ENCODE results near the gene TTLL11.
"Not testable (repeated sequence)": the region's sequence is repeated elsewhere in the genome, so short reads cannot be mapped to it uniquely, and the experiment has no call there.

The TTLL11 gene

GRCh38 chr9:122084026-122084675 is 9.0 kb downstream of the TTLL11 start:
- DNase-seq (ENCODE audit: low read depth in 3 of 3): no peak

DNA sequence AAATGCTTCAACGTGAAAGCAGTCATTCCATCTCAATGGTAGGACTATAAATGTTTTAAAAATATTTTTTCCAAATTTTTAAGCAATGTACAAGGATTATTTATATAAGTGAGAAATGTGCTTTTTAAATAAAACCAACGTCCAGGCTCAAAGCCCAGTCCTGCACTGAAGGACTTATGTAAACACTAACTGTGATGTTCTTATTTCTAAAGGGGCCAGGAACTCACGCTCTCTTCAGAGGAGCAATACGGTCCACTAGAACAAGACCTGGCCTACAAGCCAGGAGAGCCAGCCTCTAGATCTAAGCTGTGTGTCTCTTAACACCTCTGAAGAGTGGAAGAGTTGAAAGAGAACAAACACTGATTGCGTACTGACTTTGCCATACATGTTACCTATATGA is 12.1 kb downstream of the TTLL11 start:
- DNase-seq (ENCODE audit: low read depth in 3 of 3): no peak

- DNase-seq (ENCODE audit: low read depth in 3 of 3): no peak
Observed at GRCh38 chr9:122078557-122078956, 14.6 kb downstream of the TTLL11 start.

DNA sequence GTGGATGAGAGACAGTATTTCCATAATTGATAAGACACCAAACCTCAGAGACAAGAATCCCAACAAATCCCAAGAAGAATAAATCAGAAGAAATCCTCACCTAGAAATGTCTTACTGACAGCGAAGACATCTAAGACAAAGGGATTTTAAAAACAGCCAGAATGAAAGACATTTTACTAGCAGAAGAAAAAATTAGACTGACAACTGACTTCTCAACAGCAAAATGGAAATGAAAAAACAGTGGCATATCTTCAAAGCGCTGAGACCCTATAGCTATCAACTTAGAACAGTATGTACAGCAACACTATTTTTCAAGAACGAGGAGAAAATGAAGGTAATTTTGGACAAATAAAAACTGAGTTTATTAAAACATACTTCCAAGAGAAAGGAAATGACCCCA is 16.3 kb downstream of the TTLL11 start:
- DNase-seq (ENCODE audit: low read depth in 3 of 3): no peak

DNA sequence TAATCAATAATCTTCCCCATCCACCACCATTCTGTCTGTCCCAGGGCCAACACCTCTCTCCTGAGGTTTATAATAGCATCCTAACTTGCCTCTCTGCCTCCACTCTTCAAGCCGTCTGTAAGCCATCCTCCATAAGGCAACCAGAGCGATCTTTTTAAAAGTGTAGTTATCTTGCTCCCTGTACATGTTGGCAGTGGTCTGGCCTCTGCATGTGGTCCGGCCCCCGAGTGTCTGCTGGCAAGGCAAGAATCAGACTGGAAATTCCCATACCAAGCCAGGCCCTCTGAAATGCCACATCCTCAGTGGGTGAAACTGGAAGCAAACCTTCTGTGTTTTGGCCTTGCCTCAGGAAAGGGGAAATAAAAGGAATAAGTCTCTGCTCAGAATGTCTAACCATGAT is 17.0 kb downstream of the TTLL11 start:
- no peak for DNase-seq (ENCODE audit: low read depth in 3 of 3)

DNA sequence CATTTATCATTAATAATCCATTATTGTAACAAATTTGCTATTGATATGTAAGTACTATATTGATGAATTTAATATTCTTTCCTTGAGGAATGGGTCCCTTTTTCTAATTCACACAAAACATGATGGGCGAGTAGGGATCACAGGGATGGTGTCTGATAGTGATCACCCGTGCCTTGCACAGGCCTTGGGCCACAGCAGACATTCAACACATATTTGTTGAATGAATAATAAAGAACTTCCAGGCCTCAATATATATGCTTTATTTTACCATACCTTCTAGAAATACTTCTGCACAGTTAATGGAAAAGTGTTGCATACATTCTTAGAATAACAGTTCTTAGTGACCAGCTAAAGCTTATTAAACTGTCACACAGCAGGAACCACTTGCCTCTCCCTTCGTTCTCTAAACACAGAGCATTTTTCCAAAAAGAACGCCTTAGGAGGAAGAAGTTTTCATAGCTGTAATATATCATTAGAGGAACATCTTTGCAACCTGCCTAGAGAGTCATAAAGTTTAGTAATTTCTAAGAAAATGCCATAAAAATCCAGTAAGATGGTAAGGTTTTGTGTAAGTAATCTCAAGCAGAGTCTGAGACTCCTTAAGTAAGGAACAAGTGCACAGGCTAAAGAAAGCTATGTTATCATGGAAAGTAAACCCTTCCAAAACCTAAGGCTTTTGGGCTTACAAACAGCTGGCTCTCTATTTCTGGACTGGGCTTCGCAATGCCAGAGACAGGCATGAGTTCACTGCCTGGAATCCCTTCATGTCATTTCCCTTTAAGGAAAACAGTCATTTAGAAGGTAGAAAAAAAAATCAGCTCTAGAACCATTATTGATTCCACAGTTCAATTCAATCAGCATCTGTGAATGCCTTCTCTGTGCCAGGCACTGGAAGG is 17.7 kb downstream of the TTLL11 start:
- DNase-seq (ENCODE audit: low read depth in 3 of 3): no peak

DNA sequence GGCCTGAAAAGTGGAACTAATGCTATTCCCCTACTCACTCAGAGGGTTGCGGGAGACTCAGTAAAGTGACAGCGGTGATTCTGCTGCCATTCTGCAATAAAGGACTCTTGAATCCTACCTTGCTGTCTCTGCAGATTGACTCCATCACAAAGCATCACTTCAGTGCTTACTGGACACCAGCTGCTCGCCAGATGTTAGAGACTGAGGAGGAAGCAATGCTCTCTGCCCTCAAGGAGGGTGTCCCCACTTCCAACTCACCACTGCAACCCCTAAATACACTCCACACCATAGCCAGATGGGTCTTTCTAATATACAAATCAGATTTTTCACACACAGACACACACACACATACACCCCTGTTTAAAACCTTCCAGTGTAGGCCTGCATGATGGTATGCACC is 21.4 kb downstream of the TTLL11 start:
- no peak for DNase-seq (ENCODE audit: low read depth in 3 of 3)

GRCh38 chr9:122070728-122071515 is 22.2 kb downstream of the TTLL11 start:
- no peak for DNase-seq (ENCODE audit: low read depth in 3 of 3)

DNA sequence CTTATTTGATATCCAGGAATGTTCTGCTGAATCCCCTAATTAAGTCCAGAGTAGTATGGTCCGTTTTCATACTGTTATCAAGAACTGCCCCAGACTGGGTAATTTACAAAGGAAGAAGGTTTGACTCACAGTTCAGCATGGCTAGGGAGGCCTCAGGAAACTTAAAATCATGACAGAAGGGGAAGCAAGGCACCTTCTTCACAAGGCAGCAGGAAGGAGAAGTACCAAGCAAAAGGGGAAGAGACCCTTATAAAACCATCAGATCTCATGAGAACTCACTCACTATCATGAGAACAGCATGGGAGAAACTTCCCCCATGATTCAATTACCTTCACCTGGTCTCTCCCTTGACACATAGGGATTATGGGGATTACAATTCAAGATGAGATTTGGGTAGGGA is 26.4 kb downstream of the TTLL11 start:
- DNase-seq (ENCODE audit: low read depth in 3 of 3): not testable (repeated sequence)

DNA sequence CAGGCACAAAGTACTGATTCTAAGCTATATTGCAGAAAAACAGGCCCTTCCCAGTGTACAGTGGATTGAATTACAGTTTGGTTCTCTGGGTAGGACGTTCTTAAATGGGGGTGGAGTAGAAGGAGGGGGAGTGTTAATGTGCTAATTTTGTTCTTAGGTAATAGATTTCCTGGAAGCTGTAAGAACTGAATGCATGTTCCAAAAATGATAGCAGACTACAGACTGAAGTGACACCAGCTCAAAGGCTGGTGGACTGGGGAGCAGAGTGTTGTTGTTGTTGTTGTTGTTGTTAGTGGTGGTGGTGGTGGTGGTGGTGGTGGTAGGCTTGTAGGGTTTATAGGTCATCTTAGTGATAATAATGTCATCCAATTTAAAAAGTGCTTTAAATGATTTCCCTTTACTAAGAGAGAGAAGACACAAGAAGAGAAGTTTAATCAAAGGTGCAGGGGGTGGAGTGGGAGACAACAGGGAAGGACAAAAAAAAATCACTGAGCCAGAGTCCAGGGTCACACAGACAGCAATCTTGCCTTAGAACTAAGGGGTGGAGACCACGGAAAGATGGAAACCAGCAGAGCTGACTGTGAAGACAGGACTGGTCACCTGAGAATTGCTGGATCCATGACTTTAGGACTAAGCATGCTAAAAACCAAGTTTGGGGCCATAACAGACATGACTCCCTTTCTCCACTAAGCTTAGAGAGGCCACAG is 27.0 kb downstream of the TTLL11 start:
- no peak for DNase-seq (ENCODE audit: low read depth in 3 of 3)

- no peak for DNase-seq (ENCODE audit: low read depth in 3 of 3)
Observed at GRCh38 chr9:122060481-122060880, 32.6 kb downstream of the TTLL11 start.

GRCh38 chr9:122059955-122060324 is 33.2 kb downstream of the TTLL11 start:
- DNase-seq (ENCODE audit: low read depth in 3 of 3): no peak

GRCh38 chr9:122059214-122059954 is 33.7 kb downstream of the TTLL11 start:
- no peak for DNase-seq (ENCODE audit: low read depth in 3 of 3)

DNA sequence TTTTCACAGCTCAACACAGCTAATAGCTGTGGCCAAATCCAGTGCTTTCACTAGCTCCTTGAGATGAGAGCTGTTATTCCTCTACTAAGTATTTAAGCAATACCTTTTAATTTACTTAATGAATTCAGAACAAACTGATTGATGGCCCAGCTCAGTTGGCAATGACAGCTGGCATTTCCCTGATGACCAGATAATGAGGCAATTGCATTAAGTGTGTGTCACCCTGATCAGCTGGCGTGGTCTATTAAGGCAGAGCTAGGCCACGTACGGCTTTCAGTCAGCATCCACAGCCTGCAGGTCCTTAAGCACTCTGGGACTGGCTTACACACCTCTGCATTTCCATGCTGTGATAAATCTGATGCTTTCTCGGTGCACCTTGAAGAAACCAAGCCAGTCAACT is 34.4 kb downstream of the TTLL11 start:
- DNase-seq (ENCODE audit: low read depth in 3 of 3): no peak

- DNase-seq (ENCODE audit: low read depth in 3 of 3): no peak
Observed at GRCh38 chr9:122058051-122058450, 35.1 kb downstream of the TTLL11 start.

- DNase-seq (ENCODE audit: low read depth in 3 of 3): no peak
Observed at GRCh38 chr9:122057211-122057610, 35.9 kb downstream of the TTLL11 start.

DNA sequence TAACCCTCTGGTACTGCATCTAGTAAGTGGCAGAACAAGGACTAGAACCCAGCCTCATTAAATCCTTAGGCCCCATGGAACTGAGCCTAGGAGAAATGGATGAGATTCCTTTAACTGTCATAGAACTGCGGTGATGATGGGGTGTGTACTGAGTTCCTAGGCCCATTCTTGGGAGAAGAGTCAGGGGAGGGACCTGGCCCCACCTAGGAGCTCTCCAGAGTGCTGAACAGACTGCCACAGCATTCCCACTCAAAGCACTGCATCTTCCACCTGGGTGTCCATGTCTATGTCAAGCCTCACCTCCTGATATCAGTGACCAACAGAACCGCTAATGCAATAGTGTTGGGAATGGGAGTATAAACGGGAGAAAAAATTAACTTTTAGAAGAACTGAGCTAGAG is 36.6 kb downstream of the TTLL11 start:
- no peak for DNase-seq (ENCODE audit: low read depth in 3 of 3)

GRCh38 chr9:122055701-122056100 is 37.4 kb downstream of the TTLL11 start:
- DNase-seq (ENCODE audit: low read depth in 3 of 3): no peak

DNA sequence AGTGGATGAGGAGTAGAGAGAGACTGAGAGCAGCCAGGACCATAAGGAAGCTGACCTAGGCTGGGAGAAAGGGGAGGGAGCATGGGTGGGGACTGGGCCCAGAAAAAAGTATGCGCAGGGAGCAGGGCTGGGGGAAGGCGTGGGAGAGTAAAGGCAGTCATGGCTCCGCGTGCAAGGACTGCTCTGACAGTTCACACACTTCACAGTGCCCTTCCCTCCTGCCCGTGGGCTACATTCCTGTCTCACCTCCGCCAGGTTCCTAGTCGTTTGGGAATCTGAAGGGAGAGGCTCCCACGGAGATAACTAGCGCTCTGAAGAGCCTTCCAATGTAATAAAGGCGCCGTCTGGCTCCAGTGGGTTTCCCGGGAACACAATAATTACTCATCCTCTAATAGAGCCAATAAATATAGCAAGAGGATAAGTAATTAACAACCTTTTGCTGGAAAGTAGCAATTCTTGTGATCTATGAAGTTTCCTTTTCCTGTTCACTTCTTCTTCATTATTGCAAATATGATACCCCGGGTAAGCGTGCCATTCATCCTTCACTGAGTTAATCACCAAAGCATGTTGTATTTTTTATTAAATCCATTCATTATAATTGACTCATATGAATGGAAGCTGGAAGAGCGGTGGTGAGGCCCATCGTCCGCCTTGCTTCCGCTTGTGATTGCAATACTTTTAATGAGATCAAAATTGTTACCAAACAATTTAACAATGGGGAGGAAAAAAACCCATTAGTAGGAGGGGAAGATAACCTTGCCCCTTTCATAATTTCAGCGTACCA is 39.3 kb downstream of the TTLL11 start:
- no peak for DNase-seq (ENCODE audit: low read depth in 3 of 3)

- DNase-seq (ENCODE audit: low read depth in 3 of 3): no peak
Observed at GRCh38 chr9:122053064-122053463, 40.0 kb downstream of the TTLL11 start.
